A673 (cell line): ENCODE results near the gene UNC13D.

ENCODE experiments used
- CTCF ChIP-seq: fragments of 300-800, 200-600 bp; sonication (generic); conservative IDR thresholded peaks from 2 replicates; pipeline ENCODE4 v1.5.1; 2017; ENCODE audit warnings: low read depth, mild to moderate bottlenecking, antibody characterized with exemption, low read length, moderate library complexity, mixed read lengths
- EZH2 ChIP-seq: fragments of 200-600 bp; sonication (generic); IDR thresholded peaks from 2 replicates; pipeline ENCODE4 v1.6.1; 2017; ENCODE audit warnings: borderline replicate concordance, low read depth, mild to moderate bottlenecking, mixed read lengths, antibody characterized with exemption, low read length; ENCODE audit not compliant: poor library complexity, severe bottlenecking

GRCh38 chr17:75809631-75810111, 34.5 kb downstream of the UNC13D start:
- TF ChIP-seq CTCF = no peak
- no peak for TF ChIP-seq EZH2
